ENCODE data around the gene CA5A. TPM values are rescaled to one million over a fixed set of nuclear protein-coding genes. Genes with fewer than 3 reads are reported as not detected.

CA5A gene
- total and polyA plus RNA-seq, 2 of the 13 experiments (the other 11 are each of a cell fraction or from before 2014, with no cell fraction given), result 66.8 to 106 TPM

DNA sequence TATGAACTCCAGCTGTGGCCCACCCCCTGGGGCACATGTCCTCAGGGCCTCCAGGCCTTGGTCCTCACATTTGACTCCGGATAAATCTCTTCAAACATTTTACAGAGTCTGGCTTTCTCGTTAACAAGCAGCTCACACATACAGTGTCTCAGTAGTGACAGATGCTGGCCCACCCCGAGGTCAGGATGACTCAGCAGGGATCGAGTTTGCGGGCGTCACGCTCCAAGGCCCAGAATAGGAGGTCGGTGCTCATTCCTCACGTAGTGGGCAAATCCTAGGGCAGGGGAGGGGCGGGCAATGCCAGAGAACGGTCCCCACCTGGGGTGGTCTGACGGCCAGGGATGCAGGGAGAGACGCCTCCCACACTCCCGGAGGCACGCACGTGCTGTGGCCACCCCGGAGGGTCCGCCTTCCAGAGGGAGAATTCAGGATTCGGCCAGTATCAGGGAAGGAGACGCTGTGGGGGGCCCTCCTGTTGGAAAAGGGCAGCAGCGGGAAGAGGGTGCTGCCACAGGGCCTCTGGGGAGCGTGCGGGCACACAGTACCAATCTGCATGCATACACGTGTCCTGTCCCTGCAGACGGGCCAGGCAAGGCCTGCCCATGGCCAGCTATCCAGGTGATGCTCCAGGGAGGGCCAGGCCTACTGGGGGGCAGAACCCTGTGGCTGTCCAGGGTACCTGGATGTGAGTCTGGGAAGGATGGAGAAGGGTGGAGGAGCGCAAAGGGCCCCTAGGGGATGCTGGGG lies 75.6 kb downstream of the CA5A start (continued):
- TF ChIP-seq ZNF207 (IDR thresholded peaks at IDR 0.05; ENCODE audit: borderline replicate concordance) (no peak), ZNF530 (CRISPR knock-in tag; IDR thresholded peaks at IDR 0.05; ENCODE audit: low read depth) (no peak), GABPB1 (CRISPR knock-in tag; IDR thresholded peaks at IDR 0.05) (0 out of 2 replicates have a peak, but pooled peaks have one; percentile 50), ZNF101 (CRISPR knock-in tag; IDR thresholded peaks at IDR 0.05; ENCODE audit: borderline replicate concordance, low read depth) (no peak; the same call in 1 of the 2 replicates), ZNF747 (CRISPR knock-in tag; IDR thresholded peaks at IDR 0.05; ENCODE audit: borderline replicate concordance) (peak; percentile 44; the same call in 1 of the 2 replicates), ZNF350 (CRISPR knock-in tag; IDR thresholded peaks at IDR 0.05; ENCODE audit: borderline replicate concordance, low read depth) (peak; percentile 2; the same call in 1 of the 2 replicates), MED1 (CRISPR knock-in tag; IDR thresholded peaks at IDR 0.05) (peak; percentile 83), HNRNPUL1 (IDR thresholded peaks at IDR 0.05; ENCODE audit: low read depth, low read length) (no peak), ZNF230 (CRISPR knock-in tag; IDR thresholded peaks at IDR 0.05) (0 out of 2 replicates have a peak, but pooled peaks have one; percentile 67), KLF16 (CRISPR knock-in tag; IDR thresholded peaks at IDR 0.05) (peak in 1 of 2 experiments; percentile 74; a peak in 2 of 4 replicates), BHLHE40 (IDR thresholded peaks at IDR 0.05; ENCODE audit: low read length) (peak; percentile 39; the same call in 1 of the 2 replicates), IRF2 (CRISPR knock-in tag; IDR thresholded peaks at IDR 0.05) (0 out of 2 replicates have a peak, but pooled peaks have one; percentile 14), ZFX (CRISPR knock-in tag; IDR thresholded peaks at IDR 0.05; ENCODE audit: low read depth) (peak; percentile 87), HDAC2 (CRISPR knock-in tag; IDR thresholded peaks at IDR 0.05) (no peak; the same call in none of the 2 replicates), ZNF788 (CRISPR knock-in tag; IDR thresholded peaks at IDR 0.05; ENCODE audit: borderline replicate concordance) (peak; percentile 78; the same call in 1 of the 2 replicates), JUN (CRISPR knock-in tag; IDR thresholded peaks at IDR 0.05) (0 out of 2 replicates have a peak, but pooled peaks have one; percentile 49), ZNF292 (CRISPR knock-in tag; IDR thresholded peaks at IDR 0.05; ENCODE audit: borderline replicate concordance, low read depth) (peak; percentile 27; the same call in 1 of the 2 replicates)
- TF ChIP-seq, protein P1, sequence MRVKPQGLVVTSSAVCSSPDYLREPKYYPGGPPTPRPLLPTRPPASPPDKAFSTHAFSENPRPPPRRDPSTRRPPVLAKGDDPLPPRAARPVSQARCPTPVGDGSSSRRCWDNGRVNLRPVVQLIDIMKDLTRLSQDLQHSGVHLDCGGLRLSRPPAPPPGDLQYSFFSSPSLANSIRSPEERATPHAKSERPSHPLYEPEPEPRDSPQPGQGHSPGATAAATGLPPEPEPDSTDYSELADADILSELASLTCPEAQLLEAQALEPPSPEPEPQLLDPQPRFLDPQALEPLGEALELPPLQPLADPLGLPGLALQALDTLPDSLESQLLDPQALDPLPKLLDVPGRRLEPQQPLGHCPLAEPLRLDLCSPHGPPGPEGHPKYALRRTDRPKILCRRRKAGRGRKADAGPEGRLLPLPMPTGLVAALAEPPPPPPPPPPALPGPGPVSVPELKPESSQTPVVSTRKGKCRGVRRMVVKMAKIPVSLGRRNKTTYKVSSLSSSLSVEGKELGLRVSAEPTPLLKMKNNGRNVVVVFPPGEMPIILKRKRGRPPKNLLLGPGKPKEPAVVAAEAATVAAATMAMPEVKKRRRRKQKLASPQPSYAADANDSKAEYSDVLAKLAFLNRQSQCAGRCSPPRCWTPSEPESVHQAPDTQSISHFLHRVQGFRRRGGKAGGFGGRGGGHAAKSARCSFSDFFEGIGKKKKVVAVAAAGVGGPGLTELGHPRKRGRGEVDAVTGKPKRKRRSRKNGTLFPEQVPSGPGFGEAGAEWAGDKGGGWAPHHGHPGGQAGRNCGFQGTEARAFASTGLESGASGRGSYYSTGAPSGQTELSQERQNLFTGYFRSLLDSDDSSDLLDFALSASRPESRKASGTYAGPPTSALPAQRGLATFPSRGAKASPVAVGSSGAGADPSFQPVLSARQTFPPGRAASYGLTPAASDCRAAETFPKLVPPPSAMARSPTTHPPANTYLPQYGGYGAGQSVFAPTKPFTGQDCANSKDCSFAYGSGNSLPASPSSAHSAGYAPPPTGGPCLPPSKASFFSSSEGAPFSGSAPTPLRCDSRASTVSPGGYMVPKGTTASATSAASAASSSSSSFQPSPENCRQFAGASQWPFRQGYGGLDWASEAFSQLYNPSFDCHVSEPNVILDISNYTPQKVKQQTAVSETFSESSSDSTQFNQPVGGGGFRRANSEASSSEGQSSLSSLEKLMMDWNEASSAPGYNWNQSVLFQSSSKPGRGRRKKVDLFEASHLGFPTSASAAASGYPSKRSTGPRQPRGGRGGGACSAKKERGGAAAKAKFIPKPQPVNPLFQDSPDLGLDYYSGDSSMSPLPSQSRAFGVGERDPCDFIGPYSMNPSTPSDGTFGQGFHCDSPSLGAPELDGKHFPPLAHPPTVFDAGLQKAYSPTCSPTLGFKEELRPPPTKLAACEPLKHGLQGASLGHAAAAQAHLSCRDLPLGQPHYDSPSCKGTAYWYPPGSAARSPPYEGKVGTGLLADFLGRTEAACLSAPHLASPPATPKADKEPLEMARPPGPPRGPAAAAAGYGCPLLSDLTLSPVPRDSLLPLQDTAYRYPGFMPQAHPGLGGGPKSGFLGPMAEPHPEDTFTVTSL (CRISPR knock-in tag; IDR thresholded peaks at IDR 0.05; ENCODE audit: borderline replicate concordance), result no peak
- TF ChIP-seq, protein P2, sequence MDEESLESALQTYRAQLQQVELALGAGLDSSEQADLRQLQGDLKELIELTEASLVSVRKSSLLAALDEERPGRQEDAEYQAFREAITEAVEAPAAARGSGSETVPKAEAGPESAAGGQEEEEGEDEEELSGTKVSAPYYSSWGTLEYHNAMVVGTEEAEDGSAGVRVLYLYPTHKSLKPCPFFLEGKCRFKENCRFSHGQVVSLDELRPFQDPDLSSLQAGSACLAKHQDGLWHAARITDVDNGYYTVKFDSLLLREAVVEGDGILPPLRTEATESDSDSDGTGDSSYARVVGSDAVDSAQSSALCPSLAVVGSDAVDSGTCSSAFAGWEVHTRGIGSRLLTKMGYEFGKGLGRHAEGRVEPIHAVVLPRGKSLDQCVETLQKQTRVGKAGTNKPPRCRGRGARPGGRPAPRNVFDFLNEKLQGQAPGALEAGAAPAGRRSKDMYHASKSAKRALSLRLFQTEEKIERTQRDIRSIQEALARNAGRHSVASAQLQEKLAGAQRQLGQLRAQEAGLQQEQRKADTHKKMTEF (CRISPR knock-in tag; IDR thresholded peaks at IDR 0.05), result peak; percentile 54
- TF ChIP-seq, protein P3, sequence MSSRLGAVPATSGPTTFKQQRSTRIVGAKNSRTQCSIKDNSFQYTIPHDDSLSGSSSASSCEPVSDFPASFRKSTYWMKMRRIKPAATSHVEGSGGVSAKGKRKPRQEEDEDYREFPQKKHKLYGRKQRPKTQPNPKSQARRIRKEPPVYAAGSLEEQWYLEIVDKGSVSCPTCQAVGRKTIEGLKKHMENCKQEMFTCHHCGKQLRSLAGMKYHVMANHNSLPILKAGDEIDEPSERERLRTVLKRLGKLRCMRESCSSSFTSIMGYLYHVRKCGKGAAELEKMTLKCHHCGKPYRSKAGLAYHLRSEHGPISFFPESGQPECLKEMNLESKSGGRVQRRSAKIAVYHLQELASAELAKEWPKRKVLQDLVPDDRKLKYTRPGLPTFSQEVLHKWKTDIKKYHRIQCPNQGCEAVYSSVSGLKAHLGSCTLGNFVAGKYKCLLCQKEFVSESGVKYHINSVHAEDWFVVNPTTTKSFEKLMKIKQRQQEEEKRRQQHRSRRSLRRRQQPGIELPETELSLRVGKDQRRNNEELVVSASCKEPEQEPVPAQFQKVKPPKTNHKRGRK (CRISPR knock-in tag; IDR thresholded peaks at IDR 0.05), result no peak
